Sciatic nerve (tissue), 2 donors: Measurements from ENCODE around the gene ZNF8. TPM values are rescaled to one million over a fixed set of nuclear protein-coding genes. Genes with fewer than 3 reads are reported as not detected.
"Not testable (repeated sequence)": the region's sequence is repeated elsewhere in the genome, so short reads cannot be mapped to it uniquely, and the experiment has no call there.

ENCODE experiments used
- ATAC-seq: fragments of 200-7000 bp; cut with Tn5 transposase; one replicate; pipeline ENCODE4 v1.9.1; 2020; ENCODE audit warnings: mild to moderate bottlenecking, moderate library complexity
- DNase-seq: peaks from one replicate; pipeline ENCODE4 v3.0.0-alpha.2; 2020; ENCODE audit warnings: low spot score
- intact Hi-C: fragments of 100-400 bp; cut with DNase I; formaldehyde crosslinking; loops from one replicate; pipeline ENCODE4 v1.14.2; 2022
- total RNA-seq: library from RNA; stranded (reverse); fragmentation: NEBNext Ultra II Directional; extraction: Animal tissue kit (Norgen Biotek cat#: 25700); gene quantifications from one replicate; pipeline ENCODE4 v1.2.1, GENCODE V29; 2021
- donor health status: DM: no; HTN: no; CAD: no.
- donor health status: DM: no; HTN: no; CAD: no.

ZNF8 gene
- 6.9 TPM for total RNA-seq

GRCh38 chr19:58278541-58279041 lies at the start of gene ZNF8:
Gene ZNF8, plus strand, starts transcription at chr19:58278955. Its CDS starts 127 bp downstream, at chr19:58279082.
- DNase-seq (peak; percentile 98), ATAC-seq (peak; percentile 98)
- intact Hi-C loops = no loop called here

DNA sequence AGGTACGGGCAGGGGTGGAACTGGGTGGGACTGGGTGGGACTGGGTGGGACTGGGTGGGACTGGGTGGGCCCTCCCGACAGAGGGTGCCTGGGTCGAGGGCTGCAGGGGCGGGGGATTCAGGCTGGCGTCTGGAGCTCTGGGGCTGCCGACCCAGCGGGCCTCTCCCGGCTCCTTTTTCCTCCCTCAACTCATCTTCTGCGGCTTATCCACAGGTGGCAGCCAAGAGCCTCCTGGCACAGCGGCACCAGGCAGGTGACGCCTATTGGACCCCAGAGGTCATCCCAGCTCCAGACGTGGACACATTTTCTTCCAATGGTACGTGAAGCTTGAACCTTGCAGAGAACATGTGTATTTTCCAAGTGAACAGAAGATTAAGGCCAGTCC lies 49.5 kb upstream of the ZNF8 start:
- DNase-seq (no peak), ATAC-seq (no peak)
- intact Hi-C loops = no loop called here

- DNase-seq = no peak
- intact Hi-C loops = no loop called here
- no peak for ATAC-seq
These were observed 41.4 kb upstream of the ZNF8 start for GRCh38 chr19:58237324-58237723.

DNA sequence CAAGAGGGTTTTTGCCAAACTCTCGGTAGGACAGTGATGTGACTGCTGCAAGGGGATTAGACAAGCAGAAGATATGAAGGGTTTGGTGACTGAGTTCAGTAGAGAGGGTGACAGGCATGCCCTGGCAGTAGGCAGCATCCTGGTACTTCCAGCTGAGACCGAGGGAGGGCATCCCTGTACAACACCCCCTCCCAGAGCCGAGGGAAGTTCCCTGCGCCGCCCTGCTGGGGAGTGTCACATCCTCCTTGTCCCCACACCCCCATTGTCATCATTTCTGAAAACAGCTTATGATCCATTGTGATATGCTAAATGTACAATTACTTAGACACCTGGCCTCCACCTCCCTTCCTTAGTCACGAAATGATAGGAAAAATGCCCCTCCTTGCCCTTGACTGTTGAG lies 35.4 kb upstream of the ZNF8 start:
- DNase-seq (no peak), ATAC-seq (no peak)
- intact Hi-C loops = no loop called here

- ATAC-seq = no peak
- intact Hi-C loops = no loop called here
- DNase-seq = no peak
These were observed 29.9 kb upstream of the ZNF8 start for GRCh38 chr19:58248886-58249285.

DNA sequence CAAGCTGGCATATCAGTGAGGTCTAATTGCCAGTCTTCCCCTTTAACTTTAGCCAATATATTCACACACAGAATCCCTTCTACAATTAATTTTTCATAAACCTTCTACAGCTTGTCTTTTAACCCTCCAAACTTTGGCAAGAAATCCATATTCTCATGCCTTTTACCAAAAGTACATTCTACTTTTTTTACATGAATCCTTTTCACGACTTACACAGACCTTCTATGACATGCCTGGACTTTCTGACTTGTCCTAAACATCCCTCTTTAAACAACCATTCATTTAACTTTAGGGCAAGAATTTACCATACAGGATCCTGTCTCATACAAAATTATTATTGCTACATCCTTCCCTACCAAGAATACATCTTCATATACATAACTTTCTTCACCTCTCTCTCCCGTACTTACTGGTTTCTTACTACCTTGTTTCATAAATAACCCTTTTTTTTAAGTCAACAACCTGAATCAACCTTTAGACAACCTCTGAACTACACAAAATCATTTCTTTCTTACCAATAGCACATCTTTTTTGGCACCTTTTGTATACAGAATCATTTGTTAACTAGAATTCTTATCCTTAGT lies 26.6 kb upstream of the ZNF8 start:
- ATAC-seq (no peak), DNase-seq (no peak)
- intact Hi-C loops = no loop called here

- ATAC-seq, intact Hi-C loops, DNase-seq: not testable (repeated sequence)
These were observed 20.5 kb upstream of the ZNF8 start for GRCh38 chr19:58258259-58258658.

GRCh38 chr19:58261600-58261967 lies 17.2 kb upstream of the ZNF8 start:
- DNase-seq (no peak), ATAC-seq (no peak)
- intact Hi-C loops = no loop called here

DNA sequence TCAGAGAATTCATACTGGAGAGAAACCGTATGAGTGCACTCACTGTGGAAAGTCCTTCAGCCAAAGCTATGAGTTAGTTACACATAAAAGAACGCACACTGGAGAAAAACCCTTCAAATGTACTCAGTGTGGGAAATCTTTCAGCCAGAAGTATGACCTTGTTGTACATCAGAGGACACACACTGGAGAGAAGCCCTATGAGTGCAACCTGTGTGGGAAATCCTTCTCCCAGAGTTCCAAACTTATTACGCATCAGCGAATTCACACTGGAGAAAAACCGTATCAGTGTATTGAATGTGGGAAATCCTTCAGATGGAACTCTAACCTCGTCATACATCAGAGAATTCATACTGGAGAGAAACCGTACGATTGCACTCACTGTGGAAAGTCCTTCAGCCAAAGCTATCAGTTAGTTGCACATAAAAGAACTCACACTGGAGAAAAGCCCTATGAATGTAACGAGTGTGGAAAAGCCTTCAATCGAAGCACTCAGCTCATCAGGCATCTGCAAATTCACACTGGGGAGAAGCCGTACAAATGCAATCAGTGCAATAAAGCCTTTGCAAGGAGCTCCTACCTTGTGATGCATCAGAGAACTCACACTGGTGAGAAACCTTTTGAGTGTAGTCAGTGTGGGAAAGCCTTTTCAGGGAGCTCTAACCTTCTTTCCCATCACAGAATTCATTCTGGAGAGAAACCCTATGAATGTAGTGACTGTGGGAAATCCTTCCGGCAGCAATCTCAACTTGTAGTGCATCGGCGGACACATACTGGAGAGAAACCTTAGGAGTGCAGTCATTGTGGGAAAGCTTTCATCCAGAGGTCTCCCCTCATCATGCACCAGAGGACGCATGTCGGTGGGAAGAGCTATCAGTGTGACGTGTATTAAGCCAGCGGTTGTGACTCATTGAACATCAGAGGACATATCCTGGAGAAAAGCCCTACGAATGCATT lies 16.5 kb upstream of the ZNF8 start:
- no peak for DNase-seq
- intact Hi-C loops = no loop called here
- no peak for ATAC-seq

DNA sequence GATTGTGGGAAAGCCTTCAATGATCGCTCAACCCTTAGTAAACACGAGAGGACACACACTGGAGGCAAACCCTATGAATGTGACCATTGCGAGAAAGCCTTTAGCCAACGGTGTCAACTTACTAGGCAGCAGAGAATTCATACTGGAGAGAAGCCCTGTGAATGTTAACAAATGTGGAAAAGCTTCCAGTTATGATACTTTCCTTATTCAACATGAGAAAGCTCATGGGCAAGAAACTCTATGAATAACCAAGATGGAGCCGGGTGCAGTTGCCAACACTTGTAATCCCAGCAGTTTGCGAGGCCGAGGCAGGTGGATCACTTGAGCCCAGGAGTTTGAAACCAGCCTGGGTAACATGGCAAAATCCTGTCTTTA lies 15.8 kb upstream of the ZNF8 start:
- DNase-seq = no peak
- intact Hi-C loops = no loop called here

DNA sequence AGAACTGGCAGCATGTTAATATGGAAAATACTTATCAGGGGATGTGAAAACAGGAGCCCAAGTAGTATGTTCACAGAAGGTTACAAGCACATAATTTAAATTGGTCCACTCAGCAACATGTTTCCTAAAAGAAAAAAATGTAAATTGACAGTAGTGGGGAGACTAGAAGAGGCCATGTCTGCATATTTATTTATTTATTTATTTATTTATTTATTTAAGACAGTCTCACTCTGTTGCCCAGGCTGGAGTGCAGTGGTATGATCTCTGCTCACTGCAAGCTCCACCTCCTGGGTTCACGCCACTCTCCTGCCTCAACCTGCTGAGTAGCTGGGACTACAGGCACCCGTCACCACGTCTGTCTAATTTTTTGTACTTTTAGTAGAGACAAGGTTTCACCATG lies 13.7 kb upstream of the ZNF8 start:
- DNase-seq (no peak), ATAC-seq (no peak)
- intact Hi-C loops = no loop called here

More for the DNA sequence above, 15.8 kb upstream of the ZNF8 start:
- ATAC-seq = no peak

DNA sequence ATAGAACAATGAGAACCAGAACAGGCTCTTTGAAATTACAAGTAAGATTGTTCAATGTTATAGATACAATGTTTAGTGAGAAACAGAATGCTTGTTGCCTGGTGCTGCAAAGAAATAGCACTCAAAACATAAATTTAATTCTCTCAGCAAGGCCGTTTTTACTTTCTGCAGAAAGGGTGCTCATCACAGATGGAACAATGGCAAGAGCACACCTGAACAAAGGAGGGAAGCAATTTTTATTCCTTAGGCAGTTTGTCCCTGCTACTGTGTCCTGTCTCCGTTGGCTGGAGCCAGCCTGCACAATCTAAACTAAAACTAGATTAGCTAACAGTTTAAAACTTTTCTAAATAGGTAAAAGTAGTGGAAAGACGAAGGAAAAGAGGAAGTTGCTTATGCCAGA lies 10.4 kb upstream of the ZNF8 start:
- intact Hi-C loops = no loop called here
- ATAC-seq = no peak

GRCh38 chr19:58274771-58275201 lies 4.0 kb upstream of the ZNF8 start:
- no peak for DNase-seq
- intact Hi-C loops = no loop called here
- ATAC-seq = no peak

More for the DNA sequence above, 10.4 kb upstream of the ZNF8 start:
- no peak for DNase-seq

- DNase-seq (no peak), ATAC-seq (no peak)
- intact Hi-C loops = no loop called here
These were observed 3.2 kb upstream of the ZNF8 start for GRCh38 chr19:58275564-58275963.

DNA sequence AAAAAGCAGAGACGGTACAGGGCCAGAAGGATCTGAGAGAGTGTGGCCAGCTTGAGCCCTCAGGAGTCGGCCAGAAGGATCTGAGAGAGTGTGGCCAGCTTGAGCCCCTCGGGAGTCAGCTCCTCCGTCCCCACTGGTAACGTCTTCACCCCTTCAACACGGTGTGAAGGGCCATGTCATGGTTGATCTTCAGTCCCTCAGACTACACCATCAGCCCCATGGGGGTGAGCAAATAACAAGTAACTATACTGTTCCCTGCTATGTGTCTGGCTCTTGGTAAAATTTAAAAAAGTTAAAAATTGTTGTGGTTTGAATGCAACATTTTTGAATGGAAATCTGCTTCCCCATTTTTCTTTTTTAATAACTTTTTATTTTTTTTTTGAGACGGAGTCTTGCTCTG lies 1.6 kb upstream of the ZNF8 start:
- intact Hi-C loops = no loop called here
- DNase-seq = no peak
- no peak for ATAC-seq

DNA sequence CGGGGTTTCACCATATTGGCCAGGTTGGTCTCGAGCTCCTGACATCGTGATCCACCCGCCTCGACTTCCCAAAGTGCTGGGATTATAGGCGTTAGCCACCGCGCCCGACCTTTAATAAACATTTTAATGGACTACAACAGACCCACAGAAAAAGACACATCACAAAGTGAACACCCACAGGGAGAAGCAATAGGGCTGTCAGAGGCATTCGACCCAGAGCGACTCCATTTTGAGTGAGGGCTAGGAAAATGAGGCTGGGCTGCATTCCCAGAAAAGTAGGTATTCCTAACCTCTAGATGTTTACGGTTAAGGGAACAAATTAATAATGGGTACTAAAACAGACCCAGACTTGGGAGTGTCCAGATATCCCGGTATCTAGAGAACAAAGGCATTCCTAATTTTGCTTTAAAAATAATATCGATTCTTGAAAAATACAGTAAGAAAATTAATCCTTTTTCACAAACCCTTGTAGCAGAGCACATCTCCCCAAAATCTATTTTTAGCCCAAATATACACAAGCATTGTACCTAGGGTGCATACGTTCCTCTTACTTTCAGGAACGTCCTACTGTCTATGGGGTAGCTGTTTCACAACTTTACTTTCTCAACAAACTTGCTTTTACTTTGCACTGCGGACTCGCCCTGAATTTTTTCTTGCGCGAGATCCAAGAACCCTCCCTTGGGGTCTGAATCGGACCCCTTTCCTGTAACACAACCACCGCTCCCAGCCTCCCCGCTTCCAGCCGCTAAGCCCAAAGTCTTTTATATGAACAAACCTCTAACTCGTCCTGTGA lies 811 bp upstream of the ZNF8 start:
- ATAC-seq (peak; percentile 43), DNase-seq (no peak)
- intact Hi-C loops = no loop called here

- DNase-seq = peak; percentile 83
- intact Hi-C loops = no loop called here
- peak; percentile 61 for ATAC-seq
These were observed 528 bp downstream of the ZNF8 start for GRCh38 chr19:58279042-58279924.

GRCh38 chr19:58279925-58280316 lies 1.2 kb downstream of the ZNF8 start:
- ATAC-seq (no peak), DNase-seq (no peak)
- intact Hi-C loops = no loop called here

GRCh38 chr19:58284199-58284598 lies 5.4 kb downstream of the ZNF8 start:
- no peak for DNase-seq
- no peak for ATAC-seq
- intact Hi-C loops = no loop called here
